ENCODE measurements around the gene BMP8A. TPM values are rescaled to one million over a fixed set of nuclear protein-coding genes. Genes with fewer than 3 reads are reported as not detected.

BMP8A gene
- total RNA-seq, 2 donors from 2014 or later = 0.35 to 0.38 TPM

DNA sequence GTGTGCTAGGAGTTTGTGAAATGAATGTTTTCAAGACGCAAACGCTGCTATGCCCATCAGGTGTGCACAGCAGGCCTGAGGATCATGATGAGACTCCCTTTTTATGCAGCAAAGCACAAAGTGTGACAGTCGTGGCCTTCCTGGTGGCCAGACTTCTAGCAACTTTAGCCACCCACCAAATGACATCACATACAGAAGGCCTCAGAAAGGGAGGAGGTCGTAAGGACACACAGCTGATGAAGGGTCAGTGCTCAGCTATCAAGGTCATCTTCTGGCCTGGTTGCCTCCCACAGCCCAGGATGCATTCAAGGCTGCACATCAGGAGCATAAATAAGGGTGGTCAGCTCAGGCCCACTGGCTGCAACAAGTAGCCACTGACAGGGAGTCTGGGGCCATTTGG is 36.6 kb downstream of the BMP8A start:
- DNase-seq (no peak), ATAC-seq (replicated peaks in 1 of 2) (no peak)
- Mint-ChIP-seq H3K9me3 (no peaks in the 10 kb centered on the region), H3K27me3 (ENCODE audit: low read depth) (no peaks in the 10 kb centered on the region), H3K36me3 (ENCODE audit: insufficient read depth in 2 of 2) (peaks cover 0 to 4% of the 10 kb centered on the region in 2 donors), H3K27ac (no peak overlapping the region), H3K4me1 (ENCODE audit: low read depth) (peaks cover 9% of the 10 kb centered on the region), H3K4me3 (no peak overlapping the region)

GRCh38 chr1:39529901-39530535 is 38.6 kb downstream of the BMP8A start:
- peaks cover 9% of the 10 kb centered on the region for H3K4me1 Mint-ChIP-seq (ENCODE audit: low read depth)
- H3K27ac Mint-ChIP-seq = no peak overlapping the region
- no peak overlapping the region for H3K4me3 Mint-ChIP-seq
- H3K9me3 Mint-ChIP-seq = no peaks in the 10 kb centered on the region
- H3K36me3 Mint-ChIP-seq (ENCODE audit: insufficient read depth in 2 of 2) = peaks cover 0 to 1% of the 10 kb centered on the region in 2 donors
- H3K27me3 Mint-ChIP-seq (ENCODE audit: low read depth) = no peaks in the 10 kb centered on the region
- ATAC-seq (replicated peaks in 1 of 2) = no peak
- DNase-seq = no peak

DNA sequence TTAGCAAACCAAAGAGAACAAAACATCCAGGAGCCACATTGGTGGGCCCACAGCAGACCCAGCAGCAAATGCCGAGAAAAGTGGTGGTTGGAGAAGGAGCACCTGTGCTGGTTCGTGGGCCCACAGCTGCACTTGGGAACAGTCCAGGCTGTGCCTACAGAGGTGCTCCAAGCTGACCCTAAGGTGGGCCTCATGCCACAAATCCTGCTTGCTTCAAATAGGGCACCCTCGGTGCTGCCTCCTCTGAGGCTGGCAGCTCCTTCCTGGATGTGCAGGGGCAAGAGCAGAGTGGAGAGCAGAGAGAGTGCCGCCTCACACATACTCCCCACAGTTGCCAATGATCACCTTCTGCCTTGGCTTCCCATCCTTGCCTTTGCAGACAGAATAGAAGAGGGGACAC is 40.1 kb downstream of the BMP8A start:
- Mint-ChIP-seq H3K4me1 (ENCODE audit: low read depth) (no peaks in the 10 kb centered on the region), H3K27ac (no peak overlapping the region), H3K9me3 (no peaks in the 10 kb centered on the region), H3K36me3 (ENCODE audit: insufficient read depth in 2 of 2) (peaks cover 0 to 6% of the 10 kb centered on the region in 2 donors), H3K4me3 (no peak overlapping the region), H3K27me3 (ENCODE audit: low read depth) (no peaks in the 10 kb centered on the region)
- DNase-seq (no peak), ATAC-seq (replicated peaks in 1 of 2) (no peak)

- Mint-ChIP-seq H3K4me3 (no peak overlapping the region), H3K27me3 (ENCODE audit: low read depth) (no peaks in the 10 kb centered on the region), H3K9me3 (no peaks in the 10 kb centered on the region), H3K27ac (no peak overlapping the region), H3K36me3 (ENCODE audit: insufficient read depth in 2 of 2) (peaks cover under 1 to 6% of the 10 kb centered on the region in 2 donors), H3K4me1 (ENCODE audit: low read depth) (no peaks in the 10 kb centered on the region)
- no peak for ATAC-seq (replicated peaks in 1 of 2)
- DNase-seq = no peak
Observed at GRCh38 chr1:39533442-39533841, 42.0 kb downstream of the BMP8A start.

- H3K9me3 Mint-ChIP-seq = no peaks in the 10 kb centered on the region
- H3K27me3 Mint-ChIP-seq (ENCODE audit: low read depth) = no peaks in the 10 kb centered on the region
- no peak for DNase-seq
- no peak overlapping the region for H3K27ac Mint-ChIP-seq
- ATAC-seq (replicated peaks in 1 of 2) = peak in 1 of 2 donors; percentile 21
- H3K4me1 Mint-ChIP-seq (ENCODE audit: low read depth) = no peaks in the 10 kb centered on the region
- no peak overlapping the region for H3K4me3 Mint-ChIP-seq
- H3K36me3 Mint-ChIP-seq (ENCODE audit: insufficient read depth in 2 of 2) = peaks cover 3 to 9% of the 10 kb centered on the region in 2 donors
Observed at GRCh38 chr1:39538531-39539251, 47.3 kb downstream of the BMP8A start.

DNA sequence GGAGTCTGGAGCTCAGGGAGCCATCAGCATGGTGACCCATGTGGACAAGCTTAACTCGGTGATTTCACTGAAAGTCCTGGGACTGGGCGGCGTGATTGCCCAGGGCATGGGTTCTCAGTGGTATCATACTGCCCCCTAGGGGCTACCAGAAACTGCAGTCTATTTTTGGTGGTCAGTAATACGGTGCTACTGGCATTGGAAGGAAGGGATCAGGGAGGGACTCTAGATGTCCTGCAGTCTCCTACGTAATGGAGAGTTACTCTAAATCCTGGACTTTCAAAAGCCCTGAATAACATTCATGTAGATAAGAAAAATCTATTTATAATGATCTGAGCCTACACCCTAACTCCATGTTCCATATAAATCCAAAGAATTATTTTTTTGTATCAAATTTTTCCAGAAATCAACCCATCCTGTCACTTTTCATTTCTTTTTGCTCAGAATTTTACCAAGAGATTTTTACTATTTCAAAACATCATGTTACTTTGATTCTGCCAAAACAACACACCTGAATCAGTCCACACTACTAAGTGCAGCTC is 47.9 kb downstream of the BMP8A start:
- Mint-ChIP-seq H3K27ac (no peak overlapping the region), H3K4me3 (no peak overlapping the region), H3K27me3 (ENCODE audit: low read depth) (no peaks in the 10 kb centered on the region), H3K4me1 (ENCODE audit: low read depth) (no peaks in the 10 kb centered on the region), H3K36me3 (ENCODE audit: insufficient read depth in 2 of 2) (peaks cover 3 to 9% of the 10 kb centered on the region in 2 donors), H3K9me3 (no peaks in the 10 kb centered on the region)
- ATAC-seq (replicated peaks in 1 of 2) = peak; percentile 81 to 82
- DNase-seq = peak; percentile 38 to 63

GRCh38 chr1:39540504-39541031 is 49.1 kb downstream of the BMP8A start:
- no peaks in the 10 kb centered on the region for H3K9me3 Mint-ChIP-seq
- no peak for ATAC-seq (replicated peaks in 1 of 2)
- H3K4me3 Mint-ChIP-seq = no peak overlapping the region
- H3K27me3 Mint-ChIP-seq (ENCODE audit: low read depth) = no peaks in the 10 kb centered on the region
- DNase-seq = no peak
- H3K4me1 Mint-ChIP-seq (ENCODE audit: low read depth) = no peaks in the 10 kb centered on the region
- no peak overlapping the region for H3K27ac Mint-ChIP-seq
- peaks cover 3 to 7% of the 10 kb centered on the region in 2 donors for H3K36me3 Mint-ChIP-seq (ENCODE audit: insufficient read depth in 2 of 2)

GRCh38 chr1:39542924-39543323 is 51.5 kb downstream of the BMP8A start:
- H3K27me3 Mint-ChIP-seq (ENCODE audit: low read depth) = no peaks in the 10 kb centered on the region
- no peaks in the 10 kb centered on the region for H3K4me1 Mint-ChIP-seq (ENCODE audit: low read depth)
- DNase-seq (no peak), ATAC-seq (replicated peaks in 1 of 2) (no peak)
- peaks cover 3 to 5% of the 10 kb centered on the region in 2 donors for H3K36me3 Mint-ChIP-seq (ENCODE audit: insufficient read depth in 2 of 2)
- no peaks in the 10 kb centered on the region for H3K9me3 Mint-ChIP-seq
- no peak overlapping the region for H3K27ac Mint-ChIP-seq
- no peak overlapping the region for H3K4me3 Mint-ChIP-seq

GRCh38 chr1:39544327-39544726 is 52.9 kb downstream of the BMP8A start:
- Mint-ChIP-seq H3K36me3 (ENCODE audit: insufficient read depth in 2 of 2) (peaks cover 0 to 8% of the 10 kb centered on the region in 2 donors), H3K4me3 (no peak overlapping the region), H3K27me3 (ENCODE audit: low read depth) (no peaks in the 10 kb centered on the region), H3K4me1 (ENCODE audit: low read depth) (no peaks in the 10 kb centered on the region), H3K27ac (no peak overlapping the region), H3K9me3 (no peaks in the 10 kb centered on the region)
- DNase-seq (no peak), ATAC-seq (replicated peaks in 1 of 2) (no peak)

- Mint-ChIP-seq H3K27me3 (ENCODE audit: low read depth) (no peaks in the 10 kb centered on the region), H3K36me3 (ENCODE audit: insufficient read depth in 2 of 2) (peaks cover 0 to 11% of the 10 kb centered on the region in 2 donors), H3K4me3 (no peak overlapping the region), H3K4me1 (ENCODE audit: low read depth) (no peaks in the 10 kb centered on the region), H3K27ac (no peak overlapping the region), H3K9me3 (no peaks in the 10 kb centered on the region)
- no peak for DNase-seq
- ATAC-seq (replicated peaks in 1 of 2) = no peak
Observed at GRCh38 chr1:39545531-39545930, 54.1 kb downstream of the BMP8A start.

DNA sequence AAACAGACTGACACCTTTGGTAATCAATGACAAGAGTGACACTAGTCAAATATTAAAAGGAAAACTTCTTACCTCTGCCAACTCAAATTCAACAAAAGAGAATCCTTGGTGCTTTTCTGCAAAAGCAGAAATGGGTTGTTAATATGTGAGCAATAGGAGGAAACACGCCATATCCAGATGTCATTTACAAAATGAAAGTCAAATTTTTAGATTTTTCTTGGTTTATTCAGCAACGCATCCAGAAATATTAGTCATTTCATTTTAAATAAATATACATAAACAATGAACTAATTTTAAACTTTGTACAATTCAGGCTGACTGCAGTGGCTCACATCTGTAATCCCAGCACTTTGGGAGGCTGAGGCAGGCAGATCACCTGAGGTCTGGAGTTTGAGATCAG is 62.8 kb downstream of the BMP8A start:
- no peaks in the 10 kb centered on the region for H3K9me3 Mint-ChIP-seq
- H3K4me1 Mint-ChIP-seq (ENCODE audit: low read depth) = peaks cover 6% of the 10 kb centered on the region
- H3K4me3 Mint-ChIP-seq = no peak overlapping the region
- ATAC-seq (replicated peaks in 1 of 2) = no peak
- H3K27ac Mint-ChIP-seq = no peak overlapping the region
- H3K27me3 Mint-ChIP-seq (ENCODE audit: low read depth) = no peaks in the 10 kb centered on the region
- H3K36me3 Mint-ChIP-seq (ENCODE audit: insufficient read depth in 2 of 2) = peaks cover 2 to 9% of the 10 kb centered on the region in 2 donors
- no peak for DNase-seq

- H3K27me3 Mint-ChIP-seq (ENCODE audit: low read depth) = no peaks in the 10 kb centered on the region
- H3K4me3 Mint-ChIP-seq = no peak overlapping the region
- H3K4me1 Mint-ChIP-seq (ENCODE audit: low read depth) = peaks cover 12% of the 10 kb centered on the region
- DNase-seq = no peak
- peaks cover 18 to 49% of the 10 kb centered on the region in 2 donors for H3K36me3 Mint-ChIP-seq (ENCODE audit: insufficient read depth in 2 of 2)
- no peaks in the 10 kb centered on the region for H3K9me3 Mint-ChIP-seq
- no peak overlapping the region for H3K27ac Mint-ChIP-seq
- no peak for ATAC-seq (replicated peaks in 1 of 2)
Observed at GRCh38 chr1:39561279-39561678, 69.8 kb downstream of the BMP8A start.

GRCh38 chr1:39562886-39563285 is 71.5 kb downstream of the BMP8A start:
- no peaks in the 10 kb centered on the region for H3K27me3 Mint-ChIP-seq (ENCODE audit: low read depth)
- no peak for DNase-seq
- ATAC-seq (replicated peaks in 1 of 2) = no peak
- H3K9me3 Mint-ChIP-seq = no peaks in the 10 kb centered on the region
- H3K36me3 Mint-ChIP-seq (ENCODE audit: insufficient read depth in 2 of 2) = peaks cover 25 to 62% of the 10 kb centered on the region in 2 donors
- H3K4me1 Mint-ChIP-seq (ENCODE audit: low read depth) = peaks cover 21% of the 10 kb centered on the region
- peak overlapping the region; percentile 48 for H3K27ac Mint-ChIP-seq
- H3K4me3 Mint-ChIP-seq = no peak overlapping the region
